Lung microvascular endothelial cell (primary cell): ENCODE results near the gene PURB. TPM values are rescaled to one million over a fixed set of nuclear protein-coding genes. Genes with fewer than 3 reads are reported as not detected.
"Not testable (repeated sequence)": the region's sequence is repeated elsewhere in the genome, so short reads cannot be mapped to it uniquely, and the experiment has no call there.

Experiments used
- DNase-seq, 2 donors: peaks; one replicate each; pipeline versions ENCODE4 v3.0.0 to v3.0.0-alpha.2; 2010; ENCODE audit warnings: low read depth in 2 of 2
- total RNA-seq: library from RNA; depleted of rRNA; stranded (reverse); fragments of >200 nt; gene quantifications from 2 replicates; pipeline ENCODE4 v1.2.1, GENCODE V29; 2014

The PURB gene
- total RNA-seq, 1 donor from 2014 or later = 14.7 TPM

DNA sequence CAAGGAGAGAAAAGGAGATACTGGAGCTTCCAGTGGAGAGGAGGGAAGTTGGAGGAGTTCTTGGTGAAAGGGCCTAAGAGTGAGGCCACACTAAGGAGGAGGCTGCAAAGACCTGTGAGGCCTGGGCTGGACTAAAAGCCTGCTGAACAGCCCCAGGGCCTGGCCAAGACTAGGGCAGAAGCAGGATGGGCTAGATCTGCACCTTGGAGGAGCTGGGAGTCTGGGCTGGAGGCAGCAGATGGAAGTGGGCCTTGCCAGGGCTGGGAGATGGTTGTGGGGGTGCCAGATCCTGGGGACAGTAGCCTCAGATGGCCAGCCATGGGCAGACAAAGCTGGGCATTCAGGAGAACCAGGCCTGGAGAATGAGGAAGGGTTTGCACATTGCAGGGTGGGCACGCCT is 6.5 kb upstream of the PURB start:
- DNase-seq = no peak

DNA sequence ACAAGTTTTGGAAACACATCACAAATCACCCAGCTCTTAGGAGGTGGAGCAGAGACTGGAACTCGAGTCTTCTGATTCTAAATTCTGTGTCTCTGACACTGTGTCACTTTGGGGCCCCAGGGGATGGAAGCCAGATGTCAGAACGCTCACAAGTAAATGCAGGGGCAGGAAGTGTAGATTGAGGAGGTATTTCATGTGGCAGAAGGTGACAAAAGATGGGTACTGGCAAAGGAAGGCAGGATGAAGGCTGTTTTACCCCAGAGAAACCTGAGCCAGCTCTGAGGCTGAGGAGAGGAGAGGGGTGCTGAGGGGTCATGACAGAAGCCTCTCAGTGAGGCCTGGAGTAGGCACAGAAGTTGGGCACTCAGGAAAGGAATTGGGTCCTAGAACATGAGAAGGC is 6.0 kb upstream of the PURB start:
- DNase-seq = no peak

DNA sequence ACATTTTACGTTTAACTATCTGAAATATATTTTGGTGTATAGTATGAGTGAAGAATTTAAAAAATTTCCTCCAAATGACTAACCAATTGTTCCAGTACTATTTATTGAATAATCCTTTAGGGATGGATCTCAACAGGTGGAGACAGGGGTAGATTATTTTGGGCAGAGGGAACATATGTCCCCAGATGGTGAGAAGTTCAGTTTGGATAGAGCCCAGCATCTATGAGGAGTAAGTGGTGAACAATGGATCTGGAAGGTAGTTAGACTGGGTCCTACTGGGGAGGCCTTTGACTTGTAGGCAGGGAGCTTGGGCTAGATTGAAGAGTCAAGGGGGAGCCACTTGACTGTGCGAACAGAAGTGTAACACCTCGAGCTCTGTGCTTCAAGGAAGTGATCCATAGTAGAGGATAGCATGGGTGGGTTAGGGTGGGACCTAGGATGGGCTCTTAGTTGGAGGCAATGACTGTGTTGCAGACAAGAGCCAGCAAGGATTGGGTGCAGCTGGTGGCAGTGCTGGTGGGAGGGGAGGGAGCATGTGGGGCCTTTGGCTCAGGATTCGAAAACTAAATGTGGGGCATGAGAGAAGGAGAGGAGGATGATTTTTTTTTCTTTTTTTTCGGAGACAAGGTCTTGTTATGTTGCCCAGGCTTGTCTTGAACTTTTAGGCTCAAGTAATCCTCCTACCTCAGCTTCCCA is 3.9 kb upstream of the PURB start:
- DNase-seq = no peak

DNA sequence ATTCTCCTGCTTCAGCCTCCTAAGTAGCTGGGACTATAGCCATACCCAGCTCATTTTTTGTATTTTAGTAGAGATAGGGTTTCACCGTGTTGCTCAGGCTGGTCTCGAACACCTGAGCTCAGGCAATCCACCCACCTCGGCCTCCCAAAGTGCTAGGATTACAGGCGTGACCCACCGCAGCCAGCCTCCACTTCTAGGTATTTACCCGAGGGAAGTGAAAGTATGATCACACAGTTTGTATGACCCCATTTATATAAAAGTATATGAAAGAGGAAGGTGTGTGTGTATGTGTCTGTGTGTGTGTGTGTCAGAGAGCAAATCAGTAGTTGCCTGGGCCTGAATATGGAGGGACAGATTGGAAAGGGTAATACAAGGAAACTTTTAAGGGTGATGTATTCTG is 2.0 kb upstream of the PURB start:
- DNase-seq = no peak

DNA sequence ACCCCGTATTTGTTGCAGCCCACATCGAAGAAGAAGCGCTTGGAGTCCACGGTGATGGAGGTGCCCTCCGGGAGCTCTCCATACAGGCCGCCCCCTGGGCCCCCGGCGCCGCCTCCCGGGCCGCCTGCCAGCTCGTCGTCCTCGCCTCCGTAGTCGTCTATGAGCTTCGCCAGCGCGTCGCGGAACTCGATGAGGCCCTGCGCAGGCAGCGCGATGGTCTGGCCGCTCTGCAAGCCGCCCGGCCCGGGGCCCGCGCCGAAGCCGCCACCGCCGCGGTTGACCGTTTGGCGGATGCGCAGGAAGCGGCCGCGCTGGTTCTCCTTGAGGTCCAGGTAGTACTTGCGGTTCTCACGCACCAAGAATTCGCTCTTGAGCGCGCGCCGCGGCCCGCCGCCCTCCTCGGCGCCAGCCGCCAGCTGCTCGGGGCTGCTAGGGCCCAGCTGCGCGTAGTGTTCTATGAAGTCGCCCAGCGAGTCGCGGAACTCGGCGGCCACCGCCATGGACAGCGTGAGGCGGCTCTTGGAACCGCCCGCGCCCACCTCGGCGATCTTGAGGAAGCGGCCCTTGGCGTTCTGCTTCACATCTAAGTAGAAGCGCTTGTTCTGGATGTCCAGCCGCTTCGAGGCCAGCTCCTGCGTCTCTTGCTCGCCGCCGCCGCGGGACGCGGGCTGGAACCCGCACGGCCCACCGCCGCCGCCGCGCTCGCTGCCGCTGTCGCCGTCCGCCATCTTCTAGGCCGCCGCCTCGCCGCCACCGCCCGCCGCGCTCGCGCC is 523 bp downstream of the PURB start:
- peak; percentile 78 to 87 for DNase-seq

DNA sequence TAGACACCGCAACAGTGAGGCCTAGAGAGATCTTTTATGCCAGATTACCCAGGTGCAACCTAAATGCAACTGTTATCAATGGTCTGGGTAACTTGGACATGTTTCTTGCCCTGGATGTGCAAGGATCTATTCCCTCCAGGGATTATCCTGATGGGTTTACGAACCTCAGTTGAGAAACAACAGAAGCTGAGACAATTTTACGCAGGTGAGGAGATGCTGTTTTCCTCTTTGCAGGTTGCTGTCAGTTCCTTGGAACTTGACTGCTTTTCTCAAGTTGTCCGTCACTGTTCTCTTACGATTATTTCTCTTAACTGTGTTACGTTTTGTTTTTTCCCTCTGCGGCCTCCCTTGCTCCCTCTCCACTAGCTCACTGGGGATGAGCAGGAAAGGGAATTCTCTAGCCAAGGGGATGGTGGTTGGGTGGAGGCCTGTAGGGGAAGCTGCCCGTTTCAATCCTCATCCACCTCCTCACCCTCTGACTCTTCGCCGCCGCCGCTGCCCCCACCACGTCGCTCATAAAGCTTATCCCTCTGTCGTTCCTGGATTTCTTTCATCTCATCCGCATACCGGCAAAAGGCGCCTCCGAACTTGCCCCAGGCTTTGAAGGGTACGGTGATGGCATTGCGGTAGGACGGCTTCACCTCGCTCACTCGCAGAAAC is 1.2 kb downstream of the PURB start:
- peak in 1 of 2 donors; percentile 38 for DNase-seq

DNA sequence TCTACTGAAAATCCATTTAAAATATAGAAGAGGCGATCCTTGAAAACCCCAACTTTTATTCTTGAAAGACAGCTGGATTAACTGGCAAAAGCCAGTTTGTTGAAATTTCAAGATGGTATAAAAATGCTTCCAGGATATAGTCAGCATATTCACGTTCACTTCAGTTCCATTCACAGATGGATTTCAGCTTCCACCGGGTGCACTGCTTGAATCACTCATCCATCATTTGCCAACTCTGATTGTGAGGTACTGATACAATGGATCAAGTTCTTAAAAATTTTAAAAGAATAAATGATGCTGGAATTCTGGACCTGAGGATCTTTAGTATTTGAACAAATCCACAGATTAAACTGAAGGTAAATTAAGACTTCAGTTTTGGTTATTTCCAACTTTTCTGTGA is 2.4 kb downstream of the PURB start:
- peak in 1 of 2 donors; percentile 34 for DNase-seq

DNA sequence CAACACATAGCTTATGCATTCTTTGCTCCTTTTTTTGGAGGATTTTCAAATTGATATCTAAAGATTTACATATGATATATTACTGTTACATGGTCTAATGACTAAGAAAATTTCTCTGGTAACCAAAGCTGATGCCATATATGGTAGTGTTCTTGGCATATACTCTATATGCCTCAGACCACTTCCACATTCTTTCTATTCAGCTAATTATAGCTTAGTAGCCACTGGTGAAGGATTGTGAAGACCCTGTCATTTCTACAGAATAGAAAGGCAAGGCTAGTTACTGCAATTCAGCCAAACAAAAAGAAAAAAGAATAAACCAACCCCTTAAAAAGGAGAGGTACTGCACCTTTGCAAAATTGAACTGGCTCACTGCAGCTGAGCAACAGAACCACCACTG is 3.7 kb downstream of the PURB start:
- DNase-seq = peak; percentile 36 to 47

DNA sequence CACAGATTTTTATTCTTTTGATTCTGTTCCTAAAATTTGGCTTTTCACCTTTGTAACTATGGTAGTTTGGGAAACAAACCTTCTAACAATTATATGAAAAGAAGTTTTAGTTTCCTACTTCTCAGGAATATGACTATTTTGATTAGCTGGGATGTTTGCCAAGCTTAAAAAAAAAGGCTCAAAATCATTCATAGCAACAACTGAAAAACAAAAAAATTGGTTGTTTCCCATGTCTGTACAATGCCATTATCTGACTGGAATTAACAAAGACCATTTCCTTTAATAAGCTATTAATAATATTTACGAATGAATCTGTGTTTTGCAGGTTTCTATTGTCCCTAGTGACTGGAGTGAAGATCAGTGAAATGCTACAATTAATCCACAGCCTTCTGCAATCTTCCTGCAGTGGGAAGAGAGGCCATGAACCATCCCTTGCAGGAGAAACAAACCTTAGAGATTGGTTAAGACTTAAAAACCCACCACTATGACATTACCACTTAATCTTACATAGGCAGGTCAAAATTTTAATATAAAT is 4.2 kb downstream of the PURB start:
- DNase-seq = peak; percentile 70 to 90

DNA sequence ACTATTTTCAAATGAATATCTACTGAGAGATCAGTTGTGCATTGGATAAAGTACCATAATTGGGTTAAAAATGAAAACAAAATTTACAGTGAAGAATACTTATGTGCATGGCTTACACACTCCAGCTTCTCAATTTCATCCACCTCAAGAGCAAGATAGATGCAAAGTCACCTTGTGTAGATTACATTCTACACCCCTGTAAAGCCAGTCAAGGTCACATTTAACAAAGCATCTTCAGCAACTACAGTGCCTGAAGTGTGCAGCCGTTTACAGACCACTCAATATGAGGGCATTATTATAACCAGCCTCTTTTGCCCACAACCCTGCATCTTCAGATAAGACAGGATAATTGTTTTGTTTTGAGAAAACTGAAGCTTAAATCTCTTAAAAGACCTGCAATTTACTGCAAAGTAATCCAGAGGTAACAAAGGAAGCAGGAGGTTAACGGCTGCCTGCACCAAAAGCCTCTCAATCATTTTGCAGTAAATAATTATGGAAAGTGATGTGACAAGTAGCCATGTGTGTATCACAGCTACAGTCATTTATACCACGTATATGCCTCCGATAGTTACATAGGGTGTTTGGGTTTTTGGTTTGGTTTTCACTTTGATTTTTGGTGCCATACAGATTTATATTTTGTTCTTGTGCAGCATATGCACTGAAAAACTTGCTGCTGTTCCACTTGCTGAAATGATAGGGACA is 4.9 kb downstream of the PURB start:
- no peak for DNase-seq

DNA sequence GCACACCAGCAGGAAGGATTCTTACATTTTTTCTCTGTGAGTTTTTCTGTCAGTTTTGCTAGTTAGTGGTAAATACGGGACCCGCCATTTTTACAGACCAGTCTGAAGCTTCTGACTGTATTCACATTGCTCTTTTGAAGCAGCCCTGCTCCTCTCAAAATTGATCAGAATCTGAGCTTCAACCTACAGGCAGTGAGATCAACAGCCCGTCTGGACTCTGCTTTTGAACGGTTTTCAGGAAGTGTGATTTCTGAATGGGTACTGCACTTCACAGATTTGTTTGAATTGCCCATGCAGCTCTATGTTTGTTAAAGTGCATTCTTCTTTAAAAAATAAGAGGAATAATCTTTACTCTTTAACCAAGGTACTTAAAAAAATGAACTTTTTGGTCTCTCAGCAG is 8.9 kb downstream of the PURB start:
- no peak for DNase-seq

DNA sequence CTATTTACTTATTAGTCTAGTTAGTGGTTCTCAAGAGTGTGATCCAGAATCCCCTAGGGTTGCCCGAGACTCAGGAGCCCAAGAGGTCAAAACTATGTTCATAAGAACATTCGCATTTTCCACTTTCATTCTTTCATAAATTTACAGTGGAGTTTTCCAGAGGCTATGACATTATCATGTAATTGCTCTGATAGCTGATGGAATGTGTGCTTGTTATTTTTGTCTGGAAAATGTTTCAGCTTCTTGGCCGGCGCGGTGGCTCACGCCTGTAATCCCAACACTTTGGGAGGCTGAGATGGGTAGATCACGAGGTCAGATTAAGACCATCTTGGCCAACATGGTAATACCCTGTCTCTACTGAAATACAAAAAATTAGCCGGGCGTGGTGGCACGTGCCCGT is 10.1 kb downstream of the PURB start:
- no peak for DNase-seq

DNA sequence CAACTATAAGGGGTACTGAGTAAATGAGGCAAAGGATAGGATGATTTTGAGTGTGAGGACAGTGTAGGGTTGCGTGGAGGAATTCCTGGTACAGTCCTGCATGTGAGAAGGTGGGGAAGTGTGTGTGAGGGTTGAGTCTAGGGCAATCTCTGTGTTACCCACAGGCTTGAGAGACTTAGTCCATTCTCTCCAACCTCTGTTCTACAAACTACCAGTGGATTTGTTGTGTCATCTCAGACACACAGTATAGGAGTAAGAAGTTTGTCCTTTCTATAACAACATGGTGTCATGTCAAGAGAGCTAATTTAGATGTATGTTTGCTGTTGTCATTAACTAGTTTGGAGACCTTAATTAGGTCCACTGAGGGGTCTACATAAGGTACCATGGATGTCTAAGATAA is 12.5 kb downstream of the PURB start:
- DNase-seq = no peak

DNA sequence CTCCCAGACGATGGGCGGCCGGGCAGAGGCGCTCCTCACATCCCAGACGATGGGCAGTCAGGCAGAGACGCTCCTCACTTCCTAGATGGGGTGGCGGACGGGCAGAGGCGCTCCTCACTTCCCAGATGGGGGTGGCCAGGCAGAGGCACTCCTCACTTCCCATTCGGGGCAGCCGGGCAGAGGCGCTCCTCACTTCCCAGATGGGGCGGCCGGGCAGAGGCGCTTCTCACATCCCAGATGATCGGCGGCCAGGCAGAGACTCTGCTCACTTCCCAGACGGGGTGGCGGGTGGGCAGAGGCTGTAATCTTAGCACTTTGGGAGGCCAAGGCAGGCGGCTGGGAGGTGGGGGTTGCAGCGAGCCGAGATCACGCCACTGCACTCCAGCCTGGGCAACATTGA is 13.4 kb downstream of the PURB start:
- DNase-seq = not testable (repeated sequence)

DNA sequence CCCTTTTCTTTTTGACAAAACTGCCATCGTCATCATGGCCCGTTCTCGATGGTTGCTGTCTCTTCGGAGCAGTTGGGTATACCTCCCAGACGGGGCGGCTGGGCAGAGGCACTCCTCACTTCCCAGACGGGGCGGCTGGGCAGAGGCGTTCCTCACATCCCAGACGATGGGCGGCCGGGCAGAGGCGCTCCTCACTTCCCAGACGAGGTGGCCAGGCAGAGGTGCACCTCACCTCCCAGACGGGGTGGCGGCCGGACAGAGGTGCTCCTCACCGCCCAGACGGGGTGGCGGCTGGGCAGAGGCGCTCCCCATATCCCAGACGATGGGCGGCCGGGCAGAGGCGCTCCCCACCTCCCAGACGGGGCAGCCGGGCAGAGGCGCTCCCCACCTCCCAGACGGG is 14.6 kb downstream of the PURB start:
- not testable (repeated sequence) for DNase-seq

DNA sequence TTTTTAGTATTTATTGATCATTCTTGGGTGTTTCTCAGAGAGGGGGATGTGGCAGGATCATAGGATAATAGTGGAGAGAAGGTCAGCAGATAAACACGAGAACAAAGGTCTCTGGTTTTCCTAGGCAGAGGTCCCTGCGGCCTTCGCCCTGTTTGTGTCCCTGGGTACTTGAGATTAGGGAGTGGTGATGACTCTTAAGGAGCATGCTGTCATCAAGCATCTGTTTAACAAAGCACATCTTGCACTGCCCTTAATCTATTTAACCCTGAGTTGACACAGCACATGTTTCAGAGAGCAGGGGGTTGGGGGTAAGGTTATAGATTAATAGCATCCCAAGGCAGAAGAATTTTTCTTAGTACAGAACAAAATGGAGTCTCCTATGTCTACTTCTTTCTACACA is 15.0 kb downstream of the PURB start:
- not testable (repeated sequence) for DNase-seq

DNA sequence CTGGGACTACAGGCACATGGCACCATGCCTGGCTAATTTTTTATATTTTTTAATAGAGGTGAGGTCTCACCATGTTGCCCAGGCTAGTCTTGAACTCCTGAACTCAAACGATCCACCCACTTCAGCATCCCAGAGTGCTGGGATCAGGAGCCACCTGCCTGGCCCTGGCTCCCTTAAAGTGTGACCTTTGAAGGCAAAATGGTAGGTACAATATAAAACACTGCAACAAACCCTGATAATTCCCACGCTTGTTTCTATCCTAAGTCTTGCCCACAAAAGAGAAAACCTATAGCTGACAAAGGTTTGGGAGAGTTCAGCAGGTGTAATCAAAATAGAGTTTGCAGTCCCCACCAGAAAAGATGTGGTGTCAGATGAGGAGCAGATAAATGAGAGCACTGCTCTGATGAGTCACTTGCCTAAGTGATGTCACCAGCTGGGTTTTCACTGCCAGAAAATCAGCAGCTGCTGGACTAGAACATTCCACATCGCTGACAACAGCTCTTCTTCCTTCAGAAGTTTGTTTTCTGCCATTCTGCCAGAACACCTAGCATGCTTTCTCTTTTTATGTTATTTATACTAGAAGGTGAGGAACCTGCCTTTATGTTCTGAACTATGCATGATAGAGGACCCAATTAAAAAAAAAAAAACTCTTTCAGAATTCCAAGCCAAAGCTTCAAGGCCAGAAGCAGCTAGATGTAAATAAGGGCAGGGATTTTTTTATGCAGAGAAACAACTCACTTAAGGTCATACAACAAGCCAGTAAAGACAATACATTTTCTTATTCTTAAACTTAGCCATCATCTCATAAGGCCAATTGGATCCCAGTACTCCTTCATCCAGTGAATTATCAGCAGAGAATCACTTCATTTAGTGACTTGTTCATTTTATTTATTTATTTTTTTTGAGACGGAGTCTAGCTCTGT is 18.0 kb downstream of the PURB start:
- peak; percentile 85 to 87 for DNase-seq

DNA sequence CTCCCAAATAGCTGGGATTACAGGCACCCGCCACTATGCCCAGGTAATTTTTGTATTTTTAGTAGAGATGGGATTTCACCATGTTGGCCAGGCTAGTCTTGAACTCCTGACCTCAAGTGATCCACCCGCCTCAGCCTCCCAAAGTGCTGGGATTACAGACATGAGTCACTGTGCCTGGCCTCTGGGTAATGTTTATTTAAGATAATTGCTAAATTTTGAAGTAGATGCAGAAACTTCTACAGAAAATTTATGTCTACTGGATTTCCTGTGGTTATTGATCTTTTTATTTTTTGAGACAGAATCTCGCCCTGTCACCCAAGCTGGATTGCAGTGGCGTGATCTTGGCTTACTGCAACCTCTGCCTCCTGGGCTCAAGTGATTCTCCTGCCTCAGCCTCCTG is 23.4 kb downstream of the PURB start:
- not testable (repeated sequence) for DNase-seq

DNA sequence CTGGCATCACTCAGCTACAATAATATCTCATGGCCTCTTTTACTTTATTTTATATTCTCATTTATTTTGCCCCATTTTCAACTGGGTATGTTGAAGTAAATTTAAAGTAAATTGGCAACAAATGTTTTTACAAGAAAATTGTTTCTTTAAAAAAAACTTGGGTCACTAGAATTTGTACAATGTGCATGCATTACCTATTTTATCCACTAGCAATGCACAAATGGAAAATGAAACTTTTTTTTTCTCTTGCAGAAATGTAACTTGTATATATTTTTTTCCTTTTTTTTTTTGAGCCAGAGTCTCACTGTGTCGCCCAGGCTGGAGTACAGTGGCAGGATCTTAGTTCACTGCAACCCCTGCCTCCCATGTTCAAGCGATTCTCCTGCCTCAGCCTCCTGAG is 27.2 kb downstream of the PURB start:
- no peak for DNase-seq

DNA sequence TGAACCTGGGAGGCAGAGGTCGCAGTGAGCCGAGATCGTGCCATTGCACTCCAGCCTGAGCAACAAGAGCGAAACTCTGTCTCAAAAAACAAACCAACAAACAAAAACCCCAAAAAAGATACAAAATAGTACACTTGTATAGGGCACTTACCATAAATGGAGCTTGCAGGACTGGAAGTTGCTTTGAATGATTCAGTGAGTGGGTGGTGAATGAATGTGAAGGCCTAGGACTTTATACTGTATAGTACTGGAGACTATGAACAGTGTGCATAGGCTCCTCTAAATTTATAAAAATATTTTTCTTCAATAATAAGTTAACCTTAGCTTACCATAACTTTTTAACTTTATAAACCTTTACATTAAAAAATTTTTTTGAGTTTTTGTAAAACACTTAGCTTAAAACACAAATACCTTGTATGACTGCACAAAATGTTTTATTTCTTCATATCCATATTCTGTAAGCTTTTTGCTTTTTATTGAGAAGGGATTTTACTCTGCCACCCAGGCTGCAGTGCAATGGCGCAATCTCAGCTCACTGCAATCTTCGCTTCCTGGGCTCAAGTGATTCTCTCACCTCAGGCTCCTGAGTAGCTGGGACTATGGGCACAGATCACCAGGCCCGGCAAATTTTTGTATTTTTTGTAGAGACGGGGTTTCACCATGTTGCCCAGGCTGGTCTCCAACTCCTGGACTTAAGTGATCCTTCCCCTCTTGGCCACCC is 30.5 kb downstream of the PURB start:
- no peak for DNase-seq
